Natural killer cell (primary cell): ENCODE results near the gene CTRB2. TPM values are rescaled to one million over a fixed set of nuclear protein-coding genes. Genes with fewer than 3 reads are reported as not detected.
A peak's percentile ranks its signal among the peaks of the same experiment; 100 is the strongest.

Experiments used
- ATAC-seq, 3 donors: fragments of 150-1000 bp in 2 of 3; fragments of 200-7000 bp in 1 of 3; cut with Tn5 transposase; 1 replicate in 1 of 3; 2 replicates in 2 of 3; pipeline ENCODE4 v1.10.0; 2021; ENCODE audit warnings: mild to moderate bottlenecking in 2 of 3, moderate library complexity in 2 of 3
- DNase-seq, 2 donors: peaks; one replicate each; pipeline versions ENCODE4 v3.0.0 to v3.0.0-alpha.2; 2013 to 2021; ENCODE audit warnings: mixed read lengths in 1 of 2
- H3K27ac ChIP-seq: one replicate; pipeline ENCODE4 v1.5.1; 2013; ENCODE audit warnings: mild to moderate bottlenecking, low read length
- H3K27me3 ChIP-seq: one replicate; pipeline ENCODE4 v1.6.1; 2013; ENCODE audit warnings: low read length; ENCODE audit not compliant: control insufficient read depth, insufficient read depth
- H3K36me3 ChIP-seq: one replicate; pipeline ENCODE4 v1.6.1; 2013; ENCODE audit warnings: low read length; ENCODE audit not compliant: control insufficient read depth, insufficient read depth
- H3K4me1 ChIP-seq: one replicate; pipeline ENCODE4 v1.6.1; 2013; ENCODE audit warnings: low read length; ENCODE audit not compliant: control insufficient read depth, insufficient read depth
- H3K4me3 ChIP-seq: one replicate; pipeline ENCODE4 v1.5.1; 2013; ENCODE audit warnings: low read length
- H3K9me3 ChIP-seq: one replicate; pipeline ENCODE4 v1.6.1; 2013; ENCODE audit warnings: low read length; ENCODE audit not compliant: control insufficient read depth, insufficient read depth
- H3K27ac Mint-ChIP-seq, 2 donors: one replicate each; pipeline ENCODE4 v1.8.0; 2022; ENCODE audit warnings: mild to moderate bottlenecking in 2 of 2, mixed read lengths in 2 of 2, moderate library complexity in 1 of 2
- H3K27me3 Mint-ChIP-seq, 2 donors: one replicate each; pipeline ENCODE4 v1.8.0; 2022; ENCODE audit warnings: low read depth in 2 of 2, mixed read lengths in 2 of 2
- H3K36me3 Mint-ChIP-seq: one replicate; pipeline ENCODE4 v1.8.0; 2022; ENCODE audit warnings: mixed read lengths
- H3K4me1 Mint-ChIP-seq, 2 donors: one replicate each; pipeline ENCODE4 v1.8.0; 2022; ENCODE audit warnings: mixed read lengths in 2 of 2
- H3K4me3 Mint-ChIP-seq: one replicate; pipeline ENCODE4 v1.8.0; 2022; ENCODE audit warnings: mild to moderate bottlenecking, moderate library complexity, mixed read lengths
- H3K9me3 Mint-ChIP-seq, 2 donors: one replicate each; pipeline ENCODE4 v1.8.0; 2022; ENCODE audit warnings: mixed read lengths in 2 of 2
- CTCF ChIP-seq: fragments of 200-600 bp; IDR thresholded peaks from one replicate; pipeline ENCODE4 v1.8.0; 2022; ENCODE audit warnings: antibody characterized with exemption
- whole genome bisulfite sequencing: methylation state at CpG from one replicate; pipeline ENCODE4 v1.1.7; 2013; ENCODE audit warnings: missing lambda C conversion rate; ENCODE audit not compliant: insufficient coverage; 5-methylcytosine and 5-hydroxymethylcytosine counted together
- intact Hi-C: fragments of 100-400 bp; cut with micrococcal nuclease; formaldehyde crosslinking; loops from one replicate; pipeline ENCODE4 v1.14.2; 2022
- total RNA-seq, 4 donors: library from RNA; stranded (reverse); fragments of 120-200 nt in 1 of 4; gene quantifications; one replicate each; pipeline versions ENCODE4 v1.2.3 to v1.2.4, GENCODE V29; 2013 to 2022

The CTRB2 gene
- total RNA-seq, 3 donors from 2014 or later (not counting 1 experiment from before 2014, with no cell fraction given), result not detected

GRCh38 chr16:75222271-75222783 lies 15.4 kb upstream of the CTRB2 start:
- no peak for TF ChIP-seq CTCF
- ATAC-seq, result no peak
- H3K27ac ChIP-seq, result no peak overlapping the region
- H3K36me3 ChIP-seq, result no peaks in the 10 kb centered on the region
- H3K36me3 Mint-ChIP-seq, result no peaks in the 10 kb centered on the region
- H3K4me3 Mint-ChIP-seq, result no peak overlapping the region
- H3K9me3 ChIP-seq, result no peaks in the 10 kb centered on the region
- H3K9me3 Mint-ChIP-seq, result no peaks in the 10 kb centered on the region
- DNase-seq, result no peak
- H3K4me3 ChIP-seq, result no peak overlapping the region
- intact Hi-C loops, result no loop called here
- no peak overlapping the region for H3K27ac Mint-ChIP-seq
- H3K27me3 Mint-ChIP-seq, result peaks cover 0 to under 1% of the 10 kb centered on the region in 2 donors
- H3K4me1 Mint-ChIP-seq, result peaks cover 0 to 12% of the 10 kb centered on the region in 2 donors
- no peaks in the 10 kb centered on the region for H3K27me3 ChIP-seq
- 82% methylated on average over 14 of the region's 16 CpGs for WGBS
- peaks cover 6% of the 10 kb centered on the region for H3K4me1 ChIP-seq

- DNase-seq, result peak in 1 of 2 donors; percentile 34
- H3K27me3 ChIP-seq, result no peaks in the 10 kb centered on the region
- peak; percentile 78 to 98 (median 90) for ATAC-seq
- TF ChIP-seq CTCF, result no peak
- H3K4me3 ChIP-seq, result peak overlapping the region; percentile 10
- Mint-ChIP-seq H3K27me3 (no peaks in the 10 kb centered on the region), H3K4me1 (peaks cover 0 to 12% of the 10 kb centered on the region in 2 donors), H3K9me3 (no peaks in the 10 kb centered on the region), H3K36me3 (no peaks in the 10 kb centered on the region), H3K27ac (peak overlapping the region in 1 of 2 donors; percentile 86), H3K4me3 (peak overlapping the region; percentile 76)
- H3K4me1 ChIP-seq, result peaks cover 6% of the 10 kb centered on the region
- H3K36me3 ChIP-seq, result no peaks in the 10 kb centered on the region
- 18% methylated on average over 3 of the region's 5 CpGs for WGBS
- intact Hi-C loops, result no loop called here
- no peaks in the 10 kb centered on the region for H3K9me3 ChIP-seq
- peak overlapping the region; percentile 35 for H3K27ac ChIP-seq
Observed at GRCh38 chr16:75219838-75220237, 12.9 kb upstream of the CTRB2 start.

- 84% methylated on average over 4 of the region's 4 CpGs for WGBS
- H3K4me3 ChIP-seq, result no peak overlapping the region
- no peaks in the 10 kb centered on the region for H3K9me3 ChIP-seq
- no peak overlapping the region for H3K4me3 Mint-ChIP-seq
- no peaks in the 10 kb centered on the region for H3K36me3 ChIP-seq
- no peak overlapping the region for H3K27ac ChIP-seq
- no peaks in the 10 kb centered on the region for H3K36me3 Mint-ChIP-seq
- peaks cover 0 to 12% of the 10 kb centered on the region in 2 donors for H3K4me1 Mint-ChIP-seq
- ATAC-seq, result no peak
- no peak for DNase-seq
- H3K4me1 ChIP-seq, result peaks cover 6% of the 10 kb centered on the region
- no peak for TF ChIP-seq CTCF
- H3K9me3 Mint-ChIP-seq, result no peaks in the 10 kb centered on the region
- H3K27ac Mint-ChIP-seq, result peak overlapping the region in 1 of 2 donors; percentile 86
- no peaks in the 10 kb centered on the region for H3K27me3 Mint-ChIP-seq
- H3K27me3 ChIP-seq, result no peaks in the 10 kb centered on the region
- intact Hi-C loops, result no loop called here
Observed at GRCh38 chr16:75219088-75219487, 12.1 kb upstream of the CTRB2 start.
